ENCODE data around the gene B4GALT7.
"Not testable (repeated sequence)": the region's sequence is repeated elsewhere in the genome, so short reads cannot be mapped to it uniquely, and the experiment has no call there.

B4GALT7 gene

DNA sequence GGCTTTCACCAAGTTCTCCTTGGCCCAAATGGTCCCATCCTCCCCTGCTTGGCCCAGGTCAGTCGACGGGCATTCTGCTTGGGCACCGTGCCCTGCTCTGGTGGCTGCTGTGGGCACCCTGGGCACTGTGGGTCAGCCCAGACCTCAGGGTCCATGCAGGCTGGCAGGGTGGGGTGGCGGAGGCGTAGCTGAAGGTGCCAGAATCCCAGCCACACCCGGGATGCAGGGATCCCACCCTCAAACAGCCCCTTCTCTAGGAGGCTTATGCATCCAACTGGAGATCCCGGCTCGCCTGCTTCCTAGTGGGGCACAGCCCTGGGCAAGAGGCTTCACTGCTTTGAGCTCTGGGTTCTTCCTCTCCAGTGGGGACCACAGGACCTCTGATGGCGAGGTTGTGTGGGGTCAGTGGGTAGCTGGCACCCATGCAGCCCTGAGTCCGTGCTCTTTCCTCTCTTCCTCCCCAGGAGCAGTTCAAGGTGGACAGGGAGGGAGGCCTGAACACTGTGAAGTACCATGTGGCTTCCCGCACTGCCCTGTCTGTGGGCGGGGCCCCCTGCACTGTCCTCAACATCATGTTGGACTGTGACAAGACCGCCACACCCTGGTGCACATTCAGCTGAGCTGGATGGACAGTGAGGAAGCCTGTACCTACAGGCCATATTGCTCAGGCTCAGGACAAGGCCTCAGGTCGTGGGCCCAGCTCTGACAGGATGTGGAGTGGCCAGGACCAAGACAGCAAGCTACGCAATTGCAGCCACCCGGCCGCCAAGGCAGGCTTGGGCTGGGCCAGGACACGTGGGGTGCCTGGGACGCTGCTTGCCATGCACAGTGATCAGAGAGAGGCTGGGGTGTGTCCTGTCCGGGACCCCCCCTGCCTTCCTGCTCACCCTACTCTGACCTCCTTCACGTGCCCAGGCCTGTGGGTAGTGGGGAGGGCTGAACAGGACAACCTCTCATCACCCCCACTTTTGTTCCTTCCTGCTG lies 9.4 kb downstream of the B4GALT7 start:
- no peak for DNase-seq (ENCODE audit: low spot score)

DNA sequence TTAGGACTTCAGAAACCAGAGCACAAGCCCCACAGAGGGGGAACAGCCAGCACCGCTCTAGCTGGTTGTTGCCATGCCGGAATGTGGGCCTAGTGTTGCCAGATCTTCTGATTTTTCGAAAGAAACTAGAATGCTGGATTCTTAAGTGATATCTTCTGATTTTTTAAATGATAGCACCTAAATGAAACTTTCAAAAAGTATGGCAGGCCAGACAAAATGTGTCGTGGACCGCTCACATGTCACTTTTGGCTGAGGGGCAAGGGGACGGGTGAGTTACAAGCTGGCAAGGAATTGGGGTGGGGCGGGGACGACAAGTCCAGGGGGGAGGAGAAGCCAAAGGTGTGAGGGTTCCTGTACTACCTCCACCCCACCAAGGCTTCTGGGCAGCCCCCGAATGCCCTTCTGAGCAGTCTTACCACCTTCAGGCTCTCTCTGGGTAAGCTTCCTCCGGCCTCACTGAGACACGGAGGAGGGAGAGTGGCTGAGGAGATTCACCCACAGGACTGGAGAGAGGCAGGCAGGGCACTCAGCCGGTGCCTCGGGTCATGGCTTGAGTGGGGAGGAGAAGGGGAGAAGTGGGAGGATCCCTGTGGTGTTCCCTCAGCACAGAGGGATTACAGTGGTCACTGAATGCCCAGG lies 10.3 kb downstream of the B4GALT7 start:
- no peak for DNase-seq (ENCODE audit: low spot score)

DNA sequence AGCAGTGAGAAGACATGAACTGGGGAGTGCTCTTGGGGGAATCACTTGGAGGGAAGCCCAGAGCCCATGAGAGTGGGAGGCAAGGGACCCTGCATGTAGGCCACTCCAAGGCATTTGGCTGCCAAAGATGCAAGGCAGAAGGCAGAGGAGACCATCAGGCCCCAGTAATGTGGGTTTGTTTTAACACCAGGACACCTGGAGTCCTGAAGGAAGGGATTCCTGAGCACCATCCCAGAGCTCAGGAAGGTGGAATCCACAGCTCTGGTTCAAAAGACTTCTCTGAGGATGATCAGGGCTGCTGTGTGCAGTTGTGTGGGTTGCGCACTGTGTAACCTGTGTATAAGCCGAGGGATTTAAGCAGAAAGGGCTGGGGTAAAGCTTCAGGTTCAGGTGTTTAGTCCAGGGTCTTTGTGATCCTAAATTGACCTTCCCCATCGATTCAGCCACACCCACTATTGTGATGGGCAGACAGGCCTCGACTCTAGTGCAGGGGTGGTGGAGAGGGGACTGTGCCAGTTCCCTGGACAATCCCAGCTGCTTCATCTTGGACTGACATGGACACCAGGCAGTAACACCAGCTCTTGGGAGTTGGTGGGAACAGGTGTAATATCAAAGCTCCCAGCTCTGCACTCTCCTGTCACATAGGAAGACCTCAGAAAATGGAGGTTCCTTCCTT lies 11.0 kb downstream of the B4GALT7 start:
- DNase-seq (ENCODE audit: low spot score), result no peak

DNA sequence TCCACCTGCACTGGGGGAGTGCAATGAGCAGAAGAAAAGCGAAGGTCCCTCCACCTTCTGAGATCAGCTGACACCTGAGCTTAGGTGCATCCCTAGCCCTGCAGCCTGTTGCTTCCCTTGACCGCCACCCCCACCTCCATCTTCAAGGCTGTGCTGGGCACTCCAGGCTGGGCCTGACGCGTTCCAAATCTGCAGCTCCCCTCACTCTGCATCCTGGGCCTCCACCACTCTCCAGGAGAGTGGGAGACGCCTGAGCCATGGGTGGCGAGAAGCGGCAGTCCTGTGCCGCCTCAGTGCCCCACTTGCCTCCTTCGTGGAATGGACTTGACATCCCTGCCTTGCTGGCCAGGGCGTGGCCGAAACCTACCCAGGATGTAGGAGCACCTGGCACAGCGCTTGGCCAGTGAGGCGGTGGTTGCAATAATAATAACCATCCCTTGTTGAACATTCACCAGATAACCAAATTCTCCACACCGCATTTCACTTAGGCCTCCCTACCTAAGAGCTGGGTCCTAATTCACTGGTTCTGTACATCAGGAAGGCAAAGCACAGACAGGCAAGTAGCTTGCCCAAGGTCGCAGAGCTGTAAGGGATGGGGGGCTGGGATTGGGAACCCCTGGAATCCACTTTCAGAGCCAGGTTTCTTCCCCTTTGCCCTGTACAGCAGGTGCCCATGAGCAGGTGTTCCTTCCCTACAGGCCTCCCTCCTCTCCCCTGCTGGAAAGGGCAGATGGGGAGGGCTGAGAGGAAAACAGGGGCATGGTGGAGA lies 11.7 kb downstream of the B4GALT7 start:
- DNase-seq (ENCODE audit: low spot score), result no peak

DNA sequence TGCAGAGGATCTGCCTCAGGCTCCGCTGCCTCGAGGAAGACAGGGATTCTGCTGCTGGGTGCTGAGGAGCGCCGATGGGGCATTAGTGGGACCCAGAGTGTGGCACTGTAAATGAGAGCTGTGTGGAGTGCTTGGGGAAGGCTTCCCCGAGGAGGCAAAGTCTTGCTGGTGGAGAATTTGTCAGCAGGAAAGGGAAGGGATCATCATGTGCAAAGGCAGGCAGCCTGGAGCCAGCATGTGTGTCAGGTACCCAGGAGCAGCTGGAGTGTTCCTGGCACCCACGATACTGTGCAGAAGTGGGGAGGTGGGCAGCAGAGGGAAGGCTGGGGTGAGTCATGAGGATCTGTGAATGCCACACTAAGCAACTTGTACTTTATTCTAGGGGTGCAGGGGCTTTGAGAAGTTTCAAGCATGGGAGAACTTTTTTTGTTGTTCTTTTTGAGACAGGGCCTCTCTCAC lies 12.3 kb downstream of the B4GALT7 start:
- DNase-seq (ENCODE audit: low spot score), result no peak

DNA sequence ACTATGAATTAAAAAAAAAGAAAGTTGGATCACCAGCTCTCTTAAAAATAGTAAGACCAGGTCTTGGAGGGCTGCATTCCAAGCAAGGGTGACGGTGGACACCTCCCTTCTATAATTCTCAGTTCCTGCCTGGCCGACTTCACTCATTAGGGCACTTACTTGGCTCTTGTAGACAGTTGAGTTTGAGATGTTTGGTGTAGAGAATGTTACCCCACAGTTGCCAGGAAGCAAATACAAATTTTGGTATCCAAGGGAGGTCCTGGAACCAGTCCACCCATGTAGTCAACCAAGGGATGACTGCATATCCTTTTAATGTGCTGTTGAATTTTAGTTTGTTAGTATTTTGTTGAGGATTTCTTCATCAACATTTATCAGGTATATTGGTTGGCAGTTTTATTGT lies 20.6 kb downstream of the B4GALT7 start:
- DNase-seq (ENCODE audit: low spot score), result no peak

DNA sequence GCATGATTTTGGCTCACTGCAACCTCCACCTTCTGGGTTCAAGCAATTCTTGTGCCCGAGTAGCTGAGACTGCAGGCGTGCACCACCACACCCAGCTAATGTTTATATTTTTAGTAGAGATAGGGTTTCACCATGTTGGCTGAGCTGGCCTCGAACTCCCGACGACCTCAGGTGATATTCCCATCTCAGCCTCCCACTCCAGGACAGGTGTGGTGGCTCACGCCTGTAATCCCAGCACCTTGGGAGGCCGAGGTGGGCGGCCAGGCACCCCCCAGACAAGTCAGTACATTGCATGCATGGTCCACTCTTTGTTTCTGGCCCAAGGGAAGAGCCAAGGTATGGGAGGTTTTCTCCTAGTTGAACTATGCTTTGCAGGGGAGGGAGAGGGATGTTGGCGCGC lies 24.2 kb downstream of the B4GALT7 start:
- not testable (repeated sequence) for DNase-seq (ENCODE audit: low spot score)

DNA sequence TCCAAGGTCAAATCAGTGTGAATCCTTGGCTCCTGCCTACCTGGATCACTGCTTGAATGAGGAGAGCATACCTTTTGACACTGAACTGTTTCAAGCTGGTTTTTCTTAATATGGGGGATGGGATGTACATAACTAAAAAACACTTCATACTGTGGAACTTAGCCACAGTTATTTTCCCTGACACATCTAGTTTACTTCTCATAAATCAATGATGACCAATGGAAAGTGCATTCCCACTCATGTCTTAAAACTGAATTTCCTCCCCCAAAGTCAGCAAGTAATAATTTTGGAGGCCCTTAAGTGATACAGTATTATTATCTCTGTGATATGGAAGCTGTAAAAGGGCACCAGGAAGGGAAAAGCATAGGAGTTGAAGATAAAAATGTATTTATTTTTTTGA lies 30.3 kb downstream of the B4GALT7 start:
- not testable (repeated sequence) for DNase-seq (ENCODE audit: low spot score)

DNA sequence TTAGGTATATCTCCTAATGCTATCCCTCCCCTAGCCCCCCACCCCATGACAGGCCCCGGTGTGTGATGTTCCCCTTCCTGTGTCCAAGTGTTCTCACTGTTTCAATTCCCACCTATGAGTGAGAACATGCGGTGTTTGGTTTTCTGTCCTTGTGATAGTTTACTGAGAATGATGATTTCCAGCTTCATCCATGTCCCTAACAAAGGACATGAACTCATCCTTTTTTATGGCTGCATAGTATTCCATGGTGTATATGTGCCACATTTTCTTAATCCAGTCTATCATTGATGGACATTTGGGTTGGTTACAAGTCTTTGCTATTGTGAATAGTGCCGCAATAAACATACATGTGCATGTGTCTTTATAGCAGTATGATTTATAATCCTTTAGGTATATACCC lies 35.0 kb downstream of the B4GALT7 start:
- DNase-seq (ENCODE audit: low spot score), result not testable (repeated sequence)

DNA sequence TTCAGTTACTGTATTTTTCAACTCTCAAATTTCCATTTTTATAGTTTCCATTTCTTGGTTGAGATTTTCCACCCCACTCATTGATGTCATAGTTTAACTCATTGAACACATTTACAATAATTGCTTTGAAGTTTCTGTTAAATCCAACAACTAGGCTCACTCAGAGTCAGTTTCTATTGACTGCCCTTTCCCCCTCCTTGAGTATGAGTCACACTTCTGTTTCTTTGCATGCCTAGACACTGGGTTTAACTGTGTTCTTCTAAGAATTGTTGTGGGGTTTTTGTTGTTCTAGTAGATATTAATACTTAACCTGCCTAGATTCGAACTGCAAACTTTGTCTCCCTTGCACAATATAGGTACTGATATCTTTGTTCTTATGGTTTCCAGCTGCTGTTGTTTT lies 45.5 kb downstream of the B4GALT7 start:
- DNase-seq (ENCODE audit: low spot score), result not testable (repeated sequence)

DNA sequence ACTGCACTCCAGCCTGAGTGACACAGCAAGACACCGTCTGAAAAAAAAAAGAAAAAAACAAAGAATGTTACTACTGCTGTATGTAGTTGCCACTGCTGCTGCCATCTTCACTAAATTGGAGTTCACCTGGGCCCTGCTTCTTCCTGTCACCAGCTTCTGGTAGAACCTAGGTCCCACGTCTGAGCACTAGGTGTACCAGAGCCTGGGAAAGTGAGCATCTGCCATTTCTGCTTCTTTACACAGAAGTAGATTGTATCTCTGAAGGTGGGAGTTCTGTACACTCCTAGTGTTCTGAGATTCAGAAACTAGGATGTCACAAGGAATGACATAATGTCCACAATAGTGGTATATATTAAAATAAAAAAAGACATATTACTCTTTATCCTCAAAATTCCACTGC lies 51.3 kb downstream of the B4GALT7 start:
- not testable (repeated sequence) for DNase-seq (ENCODE audit: low spot score)

DNA sequence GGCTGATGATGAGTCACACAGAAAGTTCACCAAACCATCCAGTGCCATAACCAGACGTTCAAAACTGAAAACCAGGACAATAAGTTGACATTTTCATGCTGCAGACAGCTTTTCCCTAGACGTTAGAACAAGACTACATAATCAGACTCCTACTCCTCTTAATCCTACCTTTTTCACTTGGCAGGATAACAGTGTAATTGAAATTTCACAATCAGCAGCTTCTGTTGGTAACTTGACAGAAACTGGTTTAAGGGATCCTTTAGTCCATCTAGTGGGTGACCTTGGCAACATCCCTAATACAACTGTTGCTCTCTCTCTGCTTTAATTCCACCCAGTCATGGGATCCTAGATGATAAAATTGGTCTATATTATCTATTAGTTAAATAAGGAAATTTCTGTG lies 57.9 kb downstream of the B4GALT7 start:
- DNase-seq (ENCODE audit: low spot score), result not testable (repeated sequence)

DNA sequence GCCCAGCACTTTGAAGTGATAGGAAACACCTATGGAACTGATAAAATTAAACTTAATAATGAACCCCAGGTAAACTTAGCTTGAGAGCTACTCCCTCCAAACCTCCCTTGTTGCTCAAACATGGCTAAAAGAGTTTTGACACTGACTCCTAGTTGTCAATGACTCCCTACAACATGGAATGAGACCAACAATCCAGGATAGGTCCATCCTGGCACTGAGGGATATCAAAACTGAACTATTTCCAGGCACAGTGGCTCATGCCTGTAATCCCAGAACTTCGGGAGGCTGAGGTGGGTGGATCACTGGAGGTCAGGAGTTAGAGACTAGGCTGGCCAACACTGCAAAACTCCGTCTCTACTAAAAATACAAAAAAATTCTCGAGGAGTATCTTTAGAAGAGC lies 58.6 kb downstream of the B4GALT7 start:
- DNase-seq (ENCODE audit: low spot score), result not testable (repeated sequence)

Data from iPS-NIHi11 (cell line).